Endodermal cell (in vitro differentiated cells): ENCODE data around the gene MINDY4. TPM values are rescaled to one million over a fixed set of nuclear protein-coding genes. Genes with fewer than 3 reads are reported as not detected.

Experiments
- DNase-seq: peaks from one replicate; pipeline ENCODE4 v3.0.0-alpha.2; 2017
- H3K27ac ChIP-seq: 2 replicates; pipeline ENCODE4 v1.5.1; 2013; ENCODE audit warnings: mild to moderate bottlenecking, low read depth, low read length, moderate library complexity
- H3K27me3 ChIP-seq: 2 replicates; pipeline ENCODE4 v1.6.1; 2013; ENCODE audit warnings: mild to moderate bottlenecking, low read length, moderate library complexity; ENCODE audit not compliant: insufficient read depth, control insufficient read depth, poor library complexity, severe bottlenecking
- H3K36me3 ChIP-seq: 2 replicates; pipeline ENCODE4 v1.7.0; 2013; ENCODE audit warnings: mild to moderate bottlenecking, low read length, moderate library complexity; ENCODE audit not compliant: control insufficient read depth, insufficient read depth
- H3K4me1 ChIP-seq: one replicate; pipeline ENCODE4 v1.7.0; 2013; ENCODE audit warnings: low read length; ENCODE audit not compliant: control insufficient read depth, insufficient read depth
- H3K4me3 ChIP-seq: 2 replicates; pipeline ENCODE4 v1.5.1; 2013; ENCODE audit warnings: mild to moderate bottlenecking, low read length, moderate library complexity
- H3K9ac ChIP-seq: 2 replicates; pipeline ENCODE4 v1.6.1; 2013; ENCODE audit warnings: mild to moderate bottlenecking, low read length, moderate library complexity; ENCODE audit not compliant: poor library complexity, severe bottlenecking; ENCODE audit errors: extremely low read depth
- H3K9me3 ChIP-seq: 2 replicates; pipeline ENCODE4 v1.6.1; 2013; ENCODE audit warnings: mild to moderate bottlenecking, low read length, moderate library complexity; ENCODE audit not compliant: control insufficient read depth
- H3K27ac Mint-ChIP-seq: 2 replicates; pipeline ENCODE4 v1.8.0; 2020; ENCODE audit warnings: mixed read lengths
- H3K27me3 Mint-ChIP-seq: 2 replicates; pipeline ENCODE4 v1.8.0; 2021; ENCODE audit warnings: mild to moderate bottlenecking, mixed read lengths; ENCODE audit not compliant: insufficient read depth
- H3K36me3 Mint-ChIP-seq: 2 replicates; pipeline ENCODE4 v1.8.0; 2020; ENCODE audit warnings: low read depth, mixed read lengths
- H3K4me1 Mint-ChIP-seq: 2 replicates; pipeline ENCODE4 v1.8.0; 2020; ENCODE audit warnings: mixed read lengths
- H3K4me3 Mint-ChIP-seq: 2 replicates; pipeline ENCODE4 v1.8.0; 2020; ENCODE audit warnings: mild to moderate bottlenecking, moderate library complexity, mixed read lengths
- H3K9me3 Mint-ChIP-seq: 2 replicates; pipeline ENCODE4 v1.8.0; 2020; ENCODE audit warnings: mild to moderate bottlenecking, mixed read lengths
- CTCF ChIP-seq: fragments of 200-600 bp; sonication (generic); conservative IDR thresholded peaks from 2 replicates; pipeline ENCODE4 v1.5.0; 2021; ENCODE audit warnings: antibody characterized with exemption, mild to moderate bottlenecking
- WGBS, 2 experiments: methylation state at CpG; one replicate each; pipeline versions ENCODE4 v1.1.5 to v1.1.7; 2013; ENCODE audit warnings: missing lambda C conversion rate in 2 of 2, mixed read lengths in 1 of 2; ENCODE audit not compliant: insufficient coverage in 1 of 2, insufficient read length in 1 of 2; 5-methylcytosine and 5-hydroxymethylcytosine counted together
- total RNA-seq, 2 donors: library from RNA; stranded (reverse); fragmentation: NEBNext Ultra II Directional in 1 of 2; extraction: Animal tissue kit (Norgen Biotek cat#: 25700) in 1 of 2; gene quantifications; 2 replicates in 1 of 2; 3 replicates in 1 of 2; pipeline ENCODE4 v1.2.1, GENCODE V29; 2021

Gene MINDY4
- total RNA-seq, 2 donors from 2014 or later = 7.2 to 8.1 TPM

GRCh38 chr7:30907527-30908267, 136.5 kb downstream of the MINDY4 start:
- no peaks in the 10 kb centered on the region for H3K9me3 Mint-ChIP-seq
- no peaks in the 10 kb centered on the region for H3K27me3 ChIP-seq
- H3K36me3 ChIP-seq = no peaks in the 10 kb centered on the region
- H3K36me3 Mint-ChIP-seq = no peaks in the 10 kb centered on the region
- H3K4me3 ChIP-seq = no peak overlapping the region
- H3K27ac Mint-ChIP-seq = no peak overlapping the region
- H3K27me3 Mint-ChIP-seq = peaks cover 1% of the 10 kb centered on the region
- H3K4me3 Mint-ChIP-seq = no peak overlapping the region
- H3K4me1 ChIP-seq = peaks cover 8% of the 10 kb centered on the region
- DNase-seq = no peak
- no peaks in the 10 kb centered on the region for H3K9me3 ChIP-seq
- no peak overlapping the region for H3K9ac ChIP-seq
- H3K4me1 Mint-ChIP-seq = peaks cover 8% of the 10 kb centered on the region
- no peak overlapping the region for H3K27ac ChIP-seq
- 90 to 99% methylated on average over 8 to 14 of the region's 14 CpGs for WGBS, 2 experiments
- TF ChIP-seq CTCF = no peak

- 71 to 76% methylated on average over 3 to 10 of the region's 10 CpGs for WGBS, 2 experiments
- Mint-ChIP-seq H3K27ac (no peak overlapping the region), H3K36me3 (no peaks in the 10 kb centered on the region), H3K4me3 (no peak overlapping the region), H3K4me1 (peaks cover 18% of the 10 kb centered on the region), H3K9me3 (no peaks in the 10 kb centered on the region), H3K27me3 (peaks cover 1% of the 10 kb centered on the region)
- H3K36me3 ChIP-seq = no peaks in the 10 kb centered on the region
- H3K9ac ChIP-seq = no peak overlapping the region
- DNase-seq = peak; percentile 90
- no peaks in the 10 kb centered on the region for H3K27me3 ChIP-seq
- peaks cover 8% of the 10 kb centered on the region for H3K4me1 ChIP-seq
- H3K9me3 ChIP-seq = no peaks in the 10 kb centered on the region
- peak; percentile 80 for TF ChIP-seq CTCF
- H3K27ac ChIP-seq = no peak overlapping the region
- no peak overlapping the region for H3K4me3 ChIP-seq
Measured at GRCh38 chr7:30908681-30909080, 137.5 kb downstream of the MINDY4 start.

- Mint-ChIP-seq H3K27ac (no peak overlapping the region), H3K27me3 (peaks cover 1% of the 10 kb centered on the region), H3K36me3 (no peaks in the 10 kb centered on the region), H3K9me3 (no peaks in the 10 kb centered on the region), H3K4me1 (peaks cover 18% of the 10 kb centered on the region), H3K4me3 (no peak overlapping the region)
- Histone ChIP-seq H3K27me3 (no peaks in the 10 kb centered on the region), H3K36me3 (no peaks in the 10 kb centered on the region), H3K9ac (no peak overlapping the region), H3K9me3 (no peaks in the 10 kb centered on the region), H3K4me1 (peaks cover 15% of the 10 kb centered on the region), H3K27ac (no peak overlapping the region), H3K4me3 (no peak overlapping the region)
- no peak for DNase-seq
- TF ChIP-seq CTCF = no peak
- WGBS, 2 experiments = 88 to 94% methylated on average over 4 to 6 of the region's 6 CpGs
Measured at GRCh38 chr7:30909431-30909830, 138.2 kb downstream of the MINDY4 start.
